Measurements from ENCODE around the gene CDH4.

DNA sequence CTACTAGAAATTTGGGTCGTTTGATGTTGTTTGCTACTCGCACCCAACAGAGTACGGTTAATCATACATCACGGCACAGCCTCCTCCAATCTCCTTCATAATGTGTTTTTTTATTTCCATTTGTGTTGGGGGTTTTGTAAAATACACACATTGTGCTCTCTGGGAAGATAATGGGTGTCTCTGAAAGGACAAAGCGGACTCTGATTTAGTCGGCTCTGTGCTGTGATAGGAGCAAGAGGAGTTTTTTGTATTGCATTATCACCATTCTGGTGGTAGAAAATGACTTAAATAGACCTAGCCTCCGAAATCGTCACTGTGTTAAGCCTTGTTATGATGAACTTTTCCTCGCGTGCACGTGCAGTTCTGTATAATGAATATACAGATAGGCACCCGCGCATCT, 196.3 kb downstream of the CDH4 start:
- TF ChIP-seq, protein P1, sequence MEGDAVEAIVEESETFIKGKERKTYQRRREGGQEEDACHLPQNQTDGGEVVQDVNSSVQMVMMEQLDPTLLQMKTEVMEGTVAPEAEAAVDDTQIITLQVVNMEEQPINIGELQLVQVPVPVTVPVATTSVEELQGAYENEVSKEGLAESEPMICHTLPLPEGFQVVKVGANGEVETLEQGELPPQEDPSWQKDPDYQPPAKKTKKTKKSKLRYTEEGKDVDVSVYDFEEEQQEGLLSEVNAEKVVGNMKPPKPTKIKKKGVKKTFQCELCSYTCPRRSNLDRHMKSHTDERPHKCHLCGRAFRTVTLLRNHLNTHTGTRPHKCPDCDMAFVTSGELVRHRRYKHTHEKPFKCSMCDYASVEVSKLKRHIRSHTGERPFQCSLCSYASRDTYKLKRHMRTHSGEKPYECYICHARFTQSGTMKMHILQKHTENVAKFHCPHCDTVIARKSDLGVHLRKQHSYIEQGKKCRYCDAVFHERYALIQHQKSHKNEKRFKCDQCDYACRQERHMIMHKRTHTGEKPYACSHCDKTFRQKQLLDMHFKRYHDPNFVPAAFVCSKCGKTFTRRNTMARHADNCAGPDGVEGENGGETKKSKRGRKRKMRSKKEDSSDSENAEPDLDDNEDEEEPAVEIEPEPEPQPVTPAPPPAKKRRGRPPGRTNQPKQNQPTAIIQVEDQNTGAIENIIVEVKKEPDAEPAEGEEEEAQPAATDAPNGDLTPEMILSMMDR (IDR thresholded peaks at IDR 0.05) = no peak
- TF ChIP-seq EZH2 (IDR thresholded peaks at IDR 0.05; ENCODE audit: borderline replicate concordance, insufficient read depth, low read depth, low read length, poor library complexity, severe bottlenecking) = no peak

All from B cell (primary cell).